Panc1 (cell line): ENCODE measurements around the gene LILRB2.

Experiments
- POLR2AphosphoS5 ChIP-seq: IDR thresholded peaks from 2 replicates; pipeline ENCODE4 v1.6.1; 2012; ENCODE audit warnings: mild to moderate bottlenecking, low read depth, low read length, moderate library complexity
- SIN3A ChIP-seq: IDR thresholded peaks from 2 replicates; pipeline ENCODE4 v1.6.1; 2012; ENCODE audit warnings: low read depth, mild to moderate bottlenecking, low read length, moderate library complexity, borderline replicate concordance; ENCODE audit not compliant: insufficient read depth
- TCF7L2 ChIP-seq: IDR thresholded peaks from 2 replicates; pipeline ENCODE4 v1.6.1; 2011; ENCODE audit warnings: mild to moderate bottlenecking, low read depth, low read length, inconsistent platforms
- TF ChIP-seq, protein P1 (sequence below): fragments of 450-650 bp; IDR thresholded peaks from 2 replicates; pipeline ENCODE4 v1.5.1; 2017; ENCODE audit warnings: mild to moderate bottlenecking
- TF ChIP-seq, protein P2 (sequence below), 2 experiments: IDR thresholded peaks; 2 replicates each; pipeline ENCODE4 v1.6.1; 2011 to 2012; ENCODE audit warnings: low read depth in 2 of 2, control low read depth in 1 of 2, low read length in 1 of 2, mild to moderate bottlenecking in 1 of 2, moderate library complexity in 1 of 2; ENCODE audit not compliant: insufficient read depth in 1 of 2

DNA sequence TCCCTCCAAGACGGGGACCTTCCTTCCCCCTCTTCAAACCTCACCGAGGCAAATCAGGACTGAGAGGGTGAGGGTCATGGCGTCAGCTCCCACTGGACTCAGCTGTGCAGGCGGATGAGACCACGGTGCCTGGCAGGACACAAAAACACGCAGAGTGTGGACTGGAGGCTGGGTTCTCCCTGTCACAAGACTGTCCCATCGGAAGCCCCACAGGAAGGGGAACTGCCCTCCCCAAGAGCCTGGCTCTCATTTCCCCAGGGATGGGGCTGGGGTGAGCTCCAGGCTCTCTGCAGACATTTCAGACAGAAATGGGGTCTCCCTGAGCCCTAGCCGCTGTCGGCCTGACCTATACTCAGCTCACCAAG lies 23.8 kb downstream of the LILRB2 start, which contains the start of gene LILRB5:
- TF ChIP-seq, protein P1, sequence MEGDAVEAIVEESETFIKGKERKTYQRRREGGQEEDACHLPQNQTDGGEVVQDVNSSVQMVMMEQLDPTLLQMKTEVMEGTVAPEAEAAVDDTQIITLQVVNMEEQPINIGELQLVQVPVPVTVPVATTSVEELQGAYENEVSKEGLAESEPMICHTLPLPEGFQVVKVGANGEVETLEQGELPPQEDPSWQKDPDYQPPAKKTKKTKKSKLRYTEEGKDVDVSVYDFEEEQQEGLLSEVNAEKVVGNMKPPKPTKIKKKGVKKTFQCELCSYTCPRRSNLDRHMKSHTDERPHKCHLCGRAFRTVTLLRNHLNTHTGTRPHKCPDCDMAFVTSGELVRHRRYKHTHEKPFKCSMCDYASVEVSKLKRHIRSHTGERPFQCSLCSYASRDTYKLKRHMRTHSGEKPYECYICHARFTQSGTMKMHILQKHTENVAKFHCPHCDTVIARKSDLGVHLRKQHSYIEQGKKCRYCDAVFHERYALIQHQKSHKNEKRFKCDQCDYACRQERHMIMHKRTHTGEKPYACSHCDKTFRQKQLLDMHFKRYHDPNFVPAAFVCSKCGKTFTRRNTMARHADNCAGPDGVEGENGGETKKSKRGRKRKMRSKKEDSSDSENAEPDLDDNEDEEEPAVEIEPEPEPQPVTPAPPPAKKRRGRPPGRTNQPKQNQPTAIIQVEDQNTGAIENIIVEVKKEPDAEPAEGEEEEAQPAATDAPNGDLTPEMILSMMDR, result no peak
- TF ChIP-seq, protein P2, sequence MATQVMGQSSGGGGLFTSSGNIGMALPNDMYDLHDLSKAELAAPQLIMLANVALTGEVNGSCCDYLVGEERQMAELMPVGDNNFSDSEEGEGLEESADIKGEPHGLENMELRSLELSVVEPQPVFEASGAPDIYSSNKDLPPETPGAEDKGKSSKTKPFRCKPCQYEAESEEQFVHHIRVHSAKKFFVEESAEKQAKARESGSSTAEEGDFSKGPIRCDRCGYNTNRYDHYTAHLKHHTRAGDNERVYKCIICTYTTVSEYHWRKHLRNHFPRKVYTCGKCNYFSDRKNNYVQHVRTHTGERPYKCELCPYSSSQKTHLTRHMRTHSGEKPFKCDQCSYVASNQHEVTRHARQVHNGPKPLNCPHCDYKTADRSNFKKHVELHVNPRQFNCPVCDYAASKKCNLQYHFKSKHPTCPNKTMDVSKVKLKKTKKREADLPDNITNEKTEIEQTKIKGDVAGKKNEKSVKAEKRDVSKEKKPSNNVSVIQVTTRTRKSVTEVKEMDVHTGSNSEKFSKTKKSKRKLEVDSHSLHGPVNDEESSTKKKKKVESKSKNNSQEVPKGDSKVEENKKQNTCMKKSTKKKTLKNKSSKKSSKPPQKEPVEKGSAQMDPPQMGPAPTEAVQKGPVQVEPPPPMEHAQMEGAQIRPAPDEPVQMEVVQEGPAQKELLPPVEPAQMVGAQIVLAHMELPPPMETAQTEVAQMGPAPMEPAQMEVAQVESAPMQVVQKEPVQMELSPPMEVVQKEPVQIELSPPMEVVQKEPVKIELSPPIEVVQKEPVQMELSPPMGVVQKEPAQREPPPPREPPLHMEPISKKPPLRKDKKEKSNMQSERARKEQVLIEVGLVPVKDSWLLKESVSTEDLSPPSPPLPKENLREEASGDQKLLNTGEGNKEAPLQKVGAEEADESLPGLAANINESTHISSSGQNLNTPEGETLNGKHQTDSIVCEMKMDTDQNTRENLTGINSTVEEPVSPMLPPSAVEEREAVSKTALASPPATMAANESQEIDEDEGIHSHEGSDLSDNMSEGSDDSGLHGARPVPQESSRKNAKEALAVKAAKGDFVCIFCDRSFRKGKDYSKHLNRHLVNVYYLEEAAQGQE (IDR thresholded peaks at IDR 0.05; ENCODE audit: insufficient read depth in 1 of 2, low read depth in 2 of 2, low read length in 1 of 2), result no peak
- TF ChIP-seq TCF7L2 (no peak), POLR2AphosphoS5 (no peak), SIN3A (no peak)
